Hepatocyte (in vitro differentiated cells): ENCODE measurements around the gene EPAS1.

Source experiments
- CTCF ChIP-seq: fragments of 200-600 bp; sonication (generic); IDR thresholded peaks from 2 replicates; pipeline ENCODE4 v1.5.1; 2016; ENCODE audit warnings: antibody characterized with exemption, mild to moderate bottlenecking; ENCODE audit not compliant: poor library complexity
- EZH2 ChIP-seq: fragments of 200-600 bp; sonication (generic); IDR thresholded peaks from 2 replicates; pipeline ENCODE4 v1.6.1; 2016; ENCODE audit warnings: antibody characterized with exemption, mild to moderate bottlenecking, borderline replicate concordance

GRCh38 chr2:46383113-46383395 lies 85.8 kb downstream of the EPAS1 start:
- TF ChIP-seq CTCF (no peak), EZH2 (no peak)
